CD4-positive, alpha-beta T cell treated with Interleukin-17A for 1 hour (primary cell): ENCODE measurements around the gene ETV1.

Source experiments
- DNase-seq: peaks from one replicate; pipeline ENCODE4 v3.0.0-alpha.2; 2020

The ETV1 gene

GRCh38 chr7:13989126-13989948 lies at the start of gene ETV1:
ETV1 (minus strand) TSS chr7:13989666; CDS start chr7:13989052, 614 bp downstream.
- DNase-seq: peak; percentile 17

- no peak for DNase-seq
Observed at GRCh38 chr7:14024406-14024805, 34.9 kb upstream of the ETV1 start.

GRCh38 chr7:14023838-14024237 lies 34.4 kb upstream of the ETV1 start:
- no peak for DNase-seq

- no peak for DNase-seq
Observed at GRCh38 chr7:14023342-14023741, 33.9 kb upstream of the ETV1 start.

GRCh38 chr7:14021069-14021468 lies 31.6 kb upstream of the ETV1 start:
- no peak for DNase-seq

- no peak for DNase-seq
Observed at GRCh38 chr7:14020339-14020900, 31.0 kb upstream of the ETV1 start.

- DNase-seq: no peak
Observed at GRCh38 chr7:14018751-14019150, 29.3 kb upstream of the ETV1 start.

- no peak for DNase-seq
Observed at GRCh38 chr7:14016950-14017349, 27.5 kb upstream of the ETV1 start.

GRCh38 chr7:14013898-14014297 lies 24.4 kb upstream of the ETV1 start:
- no peak for DNase-seq

GRCh38 chr7:14009453-14010418 lies 20.3 kb upstream of the ETV1 start:
- peak; percentile 3 for DNase-seq

- no peak for DNase-seq
Observed at GRCh38 chr7:14001139-14001538, 11.7 kb upstream of the ETV1 start.

- DNase-seq: no peak
Observed at GRCh38 chr7:14000247-14000646, 10.8 kb upstream of the ETV1 start.

GRCh38 chr7:13998866-13999265 lies 9.4 kb upstream of the ETV1 start:
- DNase-seq: no peak

GRCh38 chr7:13992596-13992964 lies 3.1 kb upstream of the ETV1 start:
- DNase-seq: no peak

GRCh38 chr7:13991791-13992595 lies 2.5 kb upstream of the ETV1 start:
- DNase-seq: no peak

GRCh38 chr7:13990984-13991790 lies 1.7 kb upstream of the ETV1 start:
- DNase-seq: peak; percentile 79

- DNase-seq: peak; percentile 42
Observed at GRCh38 chr7:13990319-13990983, 985 bp upstream of the ETV1 start.

GRCh38 chr7:13989949-13990305 lies 461 bp upstream of the ETV1 start:
- no peak for DNase-seq

GRCh38 chr7:13988731-13989125 lies 738 bp downstream of the ETV1 start:
- no peak for DNase-seq

GRCh38 chr7:13988065-13988464 lies 1.4 kb downstream of the ETV1 start:
- no peak for DNase-seq

- DNase-seq: no peak
Observed at GRCh38 chr7:13987395-13987794, 2.1 kb downstream of the ETV1 start.
